Measurements from ENCODE around the gene NSD2. TPM values are rescaled to one million over a fixed set of nuclear protein-coding genes. Genes with fewer than 3 reads are reported as not detected.

The NSD2 gene
- total and polyA plus RNA-seq, 9 of the 15 experiments (the other 6 are each of a cell fraction or from before 2014, with no cell fraction given): 6.4 to 126 (median 58.8) TPM

DNA sequence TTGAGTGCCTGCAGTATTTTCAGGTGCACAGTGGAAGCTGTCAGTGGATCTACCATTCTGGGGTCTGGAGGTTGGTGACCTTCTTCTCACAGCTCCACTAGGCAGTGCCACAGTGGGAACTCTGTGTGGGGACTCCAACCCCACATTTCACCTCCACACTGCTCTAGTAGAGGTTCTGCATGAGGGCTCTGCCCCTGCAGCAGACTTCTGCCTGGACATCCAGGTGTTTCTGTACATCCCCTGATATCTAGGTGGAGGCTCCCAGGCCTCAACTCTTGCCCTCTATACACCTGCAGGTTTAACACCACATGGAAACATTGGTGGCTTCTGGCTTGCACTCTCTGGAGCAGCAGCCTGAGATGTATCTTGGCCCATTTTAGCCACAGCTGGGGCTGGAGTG is 154.6 kb downstream of the NSD2 start:
- intact Hi-C loops (cut with micrococcal nuclease) (no loop called here), in situ Hi-C loops (cut with MboI) (no loop called here)
- Histone ChIP-seq H3K9ac (ENCODE audit: insufficient read depth in 1 of 2, low read depth in 2 of 2, low read length in 2 of 2) (no peak overlapping the region), H3K9me3 (replicated peaks; ENCODE audit: control insufficient read depth, insufficient read depth, low read depth, low read length) (peaks cover 2% of the 10 kb centered on the region; the same call in 1 of the 2 replicates), H2AFZ (ENCODE audit: low read depth, low read length) (no peak overlapping the region), H3K4me1 (replicated peaks in 1 of 2; ENCODE audit: control insufficient read depth in 2 of 2, insufficient read depth in 2 of 2, low read length in 2 of 2) (peaks cover 6 to 11% of the 10 kb centered on the region in 2 experiments), H3K4me3 (no peak overlapping the region), H3K27ac (ENCODE audit: extremely low read depth, low read depth, low read length) (no peak overlapping the region), H4K20me1 (replicated peaks; ENCODE audit: control insufficient read depth, insufficient read depth, low read length) (no peaks in the 10 kb centered on the region), H3K79me2 (ENCODE audit: control insufficient read depth, insufficient read depth, low read length) (no peaks in the 10 kb centered on the region), H3K9me1 (ENCODE audit: control insufficient read depth, insufficient read depth, low read length) (no peaks in the 10 kb centered on the region), H3K27me3 (ENCODE audit: control insufficient read depth in 2 of 2, insufficient read depth in 2 of 2, low read length in 2 of 2) (no peaks in the 10 kb centered on the region), H3K4me2 (ENCODE audit: insufficient read depth, low read length) (no peak overlapping the region), H3K36me3 (ENCODE audit: control insufficient read depth, insufficient read depth, low read length) (no peaks in the 10 kb centered on the region)
- no TSS peak for BruUV-seq (replicated peaks)
- POLR2A ChIA-PET: no interaction called here
- DNase-seq (ENCODE audit: extremely low read depth in 1 of 4, low spot score in 3 of 4) (no peak), ATAC-seq (no peak), FAIRE-seq (no peak)
- CTCF ChIA-PET (ENCODE audit: low intra/inter-chr PET ratio): no interaction called here
- TF ChIP-seq, protein P1, sequence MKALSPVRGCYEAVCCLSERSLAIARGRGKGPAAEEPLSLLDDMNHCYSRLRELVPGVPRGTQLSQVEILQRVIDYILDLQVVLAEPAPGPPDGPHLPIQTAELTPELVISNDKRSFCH (CRISPR knock-in tag; IDR thresholded peaks at IDR 0.05): no peak
- TF ChIP-seq, protein P1 (tag; IDR thresholded peaks at IDR 0.05): no peak
- TF ChIP-seq, protein P2, sequence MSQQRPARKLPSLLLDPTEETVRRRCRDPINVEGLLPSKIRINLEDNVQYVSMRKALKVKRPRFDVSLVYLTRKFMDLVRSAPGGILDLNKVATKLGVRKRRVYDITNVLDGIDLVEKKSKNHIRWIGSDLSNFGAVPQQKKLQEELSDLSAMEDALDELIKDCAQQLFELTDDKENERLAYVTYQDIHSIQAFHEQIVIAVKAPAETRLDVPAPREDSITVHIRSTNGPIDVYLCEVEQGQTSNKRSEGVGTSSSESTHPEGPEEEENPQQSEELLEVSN (IDR thresholded peaks at IDR 0.05; ENCODE audit: borderline replicate concordance in 1 of 2, extremely low read depth in 1 of 2, insufficient read depth in 1 of 2, insufficient read length in 1 of 2, low read depth in 1 of 2, low read length in 1 of 2, poor library complexity in 1 of 2, severe bottlenecking in 1 of 2): no peak
- TF ChIP-seq RNF2 (IDR thresholded peaks at IDR 0.05) (no peak), ZNF274 (IDR thresholded peaks at IDR 0.05; ENCODE audit: borderline replicate concordance, low read depth, low read length) (no peak), RB1 (IDR thresholded peaks at IDR 0.05; ENCODE audit: low read depth) (no peak), ZBTB8A (IDR thresholded peaks at IDR 0.05; ENCODE audit: partially characterized antibody) (no peak), CBFA2T2 (conservative IDR thresholded peaks at IDR 0.05) (no peak), SMARCA5 (IDR thresholded peaks at IDR 0.05) (no peak), BMI1 (IDR thresholded peaks at IDR 0.05; ENCODE audit: low read length) (no peak), ZNF584 (CRISPR knock-in tag; IDR thresholded peaks at IDR 0.05; ENCODE audit: low read depth) (no peak), NEUROD1 (IDR thresholded peaks at IDR 0.05; ENCODE audit: borderline replicate concordance, low read depth, low read length, partially characterized antibody) (no peak), CREM (IDR thresholded peaks at IDR 0.05; ENCODE audit: low read depth) (no peak), TCF7 (IDR thresholded peaks at IDR 0.05; ENCODE audit: borderline replicate concordance) (no peak), MCM5 (IDR thresholded peaks at IDR 0.05; ENCODE audit: low read depth) (no peak)
- TF ChIP-seq, protein P3, sequence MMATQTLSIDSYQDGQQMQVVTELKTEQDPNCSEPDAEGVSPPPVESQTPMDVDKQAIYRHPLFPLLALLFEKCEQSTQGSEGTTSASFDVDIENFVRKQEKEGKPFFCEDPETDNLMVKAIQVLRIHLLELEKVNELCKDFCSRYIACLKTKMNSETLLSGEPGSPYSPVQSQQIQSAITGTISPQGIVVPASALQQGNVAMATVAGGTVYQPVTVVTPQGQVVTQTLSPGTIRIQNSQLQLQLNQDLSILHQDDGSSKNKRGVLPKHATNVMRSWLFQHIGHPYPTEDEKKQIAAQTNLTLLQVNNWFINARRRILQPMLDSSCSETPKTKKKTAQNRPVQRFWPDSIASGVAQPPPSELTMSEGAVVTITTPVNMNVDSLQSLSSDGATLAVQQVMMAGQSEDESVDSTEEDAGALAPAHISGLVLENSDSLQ (IDR thresholded peaks at IDR 0.05): no peak
- TF ChIP-seq, protein P4, sequence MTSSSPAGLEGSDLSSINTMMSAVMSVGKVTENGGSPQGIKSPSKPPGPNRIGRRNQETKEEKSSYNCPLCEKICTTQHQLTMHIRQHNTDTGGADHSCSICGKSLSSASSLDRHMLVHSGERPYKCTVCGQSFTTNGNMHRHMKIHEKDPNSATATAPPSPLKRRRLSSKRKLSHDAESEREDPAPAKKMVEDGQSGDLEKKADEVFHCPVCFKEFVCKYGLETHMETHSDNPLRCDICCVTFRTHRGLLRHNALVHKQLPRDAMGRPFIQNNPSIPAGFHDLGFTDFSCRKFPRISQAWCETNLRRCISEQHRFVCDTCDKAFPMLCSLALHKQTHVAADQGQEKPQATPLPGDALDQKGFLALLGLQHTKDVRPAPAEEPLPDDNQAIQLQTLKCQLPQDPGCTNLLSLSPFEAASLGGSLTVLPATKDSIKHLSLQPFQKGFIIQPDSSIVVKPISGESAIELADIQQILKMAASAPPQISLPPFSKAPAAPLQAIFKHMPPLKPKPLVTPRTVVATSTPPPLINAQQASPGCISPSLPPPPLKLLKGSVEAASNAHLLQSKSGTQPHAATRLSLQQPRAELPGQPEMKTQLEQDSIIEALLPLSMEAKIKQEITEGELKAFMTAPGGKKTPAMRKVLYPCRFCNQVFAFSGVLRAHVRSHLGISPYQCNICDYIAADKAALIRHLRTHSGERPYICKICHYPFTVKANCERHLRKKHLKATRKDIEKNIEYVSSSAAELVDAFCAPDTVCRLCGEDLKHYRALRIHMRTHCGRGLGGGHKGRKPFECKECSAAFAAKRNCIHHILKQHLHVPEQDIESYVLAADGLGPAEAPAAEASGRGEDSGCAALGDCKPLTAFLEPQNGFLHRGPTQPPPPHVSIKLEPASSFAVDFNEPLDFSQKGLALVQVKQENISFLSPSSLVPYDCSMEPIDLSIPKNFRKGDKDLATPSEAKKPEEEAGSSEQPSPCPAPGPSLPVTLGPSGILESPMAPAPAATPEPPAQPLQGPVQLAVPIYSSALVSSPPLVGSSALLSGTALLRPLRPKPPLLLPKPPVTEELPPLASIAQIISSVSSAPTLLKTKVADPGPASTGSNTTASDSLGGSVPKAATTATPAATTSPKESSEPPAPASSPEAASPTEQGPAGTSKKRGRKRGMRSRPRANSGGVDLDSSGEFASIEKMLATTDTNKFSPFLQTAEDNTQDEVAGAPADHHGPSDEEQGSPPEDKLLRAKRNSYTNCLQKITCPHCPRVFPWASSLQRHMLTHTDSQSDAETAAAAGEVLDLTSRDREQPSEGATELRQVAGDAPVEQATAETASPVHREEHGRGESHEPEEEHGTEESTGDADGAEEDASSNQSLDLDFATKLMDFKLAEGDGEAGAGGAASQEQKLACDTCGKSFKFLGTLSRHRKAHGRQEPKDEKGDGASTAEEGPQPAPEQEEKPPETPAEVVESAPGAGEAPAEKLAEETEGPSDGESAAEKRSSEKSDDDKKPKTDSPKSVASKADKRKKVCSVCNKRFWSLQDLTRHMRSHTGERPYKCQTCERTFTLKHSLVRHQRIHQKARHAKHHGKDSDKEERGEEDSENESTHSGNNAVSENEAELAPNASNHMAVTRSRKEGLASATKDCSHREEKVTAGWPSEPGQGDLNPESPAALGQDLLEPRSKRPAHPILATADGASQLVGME (CRISPR knock-in tag; IDR thresholded peaks at IDR 0.05): no peak

Data from K562 (cell line).